Measurements from ENCODE around the gene ATP8A2.
"Not testable (repeated sequence)": the region's sequence is repeated elsewhere in the genome, so short reads cannot be mapped to it uniquely, and the experiment has no call there.

ATP8A2 gene

DNA sequence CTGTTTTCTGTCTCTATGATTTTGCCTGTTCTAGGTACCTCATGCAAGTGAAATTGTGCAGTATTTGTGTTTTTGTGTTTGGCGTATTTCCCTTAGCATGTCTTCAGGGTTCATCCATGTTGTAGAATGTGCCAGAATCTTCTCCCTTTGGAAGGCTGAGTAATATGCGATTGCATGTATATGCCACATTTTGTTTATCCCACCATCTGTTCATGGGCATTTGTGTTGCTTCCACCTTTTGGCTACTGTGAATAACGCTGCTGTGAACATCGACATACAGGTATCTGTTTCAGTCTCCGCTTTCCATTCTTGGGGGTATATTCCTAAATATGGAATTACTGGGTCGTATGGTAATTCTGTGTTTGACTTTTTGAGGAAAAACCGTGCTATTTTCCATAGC is 190.0 kb downstream of the ATP8A2 start:
- H2BK5ac ChIP-seq (ENCODE audit: low read depth, low read length, poor library complexity, severe bottlenecking), result no peak overlapping the region
- H2BK12ac ChIP-seq (ENCODE audit: low read length in 2 of 2), result no peak overlapping the region
- H2BK15ac ChIP-seq (ENCODE audit: low read depth, poor library complexity, severe bottlenecking), result no peak overlapping the region
- H3K4me2 ChIP-seq (ENCODE audit: low read length, poor library complexity, severe bottlenecking), result no peak overlapping the region
- WGBS, result 88% methylated on average over 6 of the region's 7 CpGs
- H3K4me3 ChIP-seq (ENCODE audit: insufficient read depth in 1 of 2, low read depth in 1 of 2, low read length in 2 of 2), result no peak overlapping the region
- H3K27ac ChIP-seq (ENCODE audit: low read length, poor library complexity, severe bottlenecking), result no peak overlapping the region
- no peaks in the 10 kb centered on the region for H3K9me3 ChIP-seq (ENCODE audit: control insufficient read depth, low read length)
- H3K27me3 ChIP-seq (ENCODE audit: control insufficient read depth in 1 of 2, insufficient read depth in 1 of 2, low read length in 2 of 2), result peaks cover 0 to 7% of the 10 kb centered on the region in 2 experiments
- no peak overlapping the region for H4K8ac ChIP-seq (ENCODE audit: low read length)
- no peak overlapping the region for H2BK120ac ChIP-seq (ENCODE audit: low read depth, low read length)
- H2AK5ac ChIP-seq (ENCODE audit: low read length, severe bottlenecking), result no peak overlapping the region
- DNase-seq, result no peak
- H4K91ac ChIP-seq (ENCODE audit: low read length), result no peak overlapping the region
- no peaks in the 10 kb centered on the region for H3K4me1 ChIP-seq (ENCODE audit: control insufficient read depth, insufficient read depth, low read depth, low read length)
- H3K14ac ChIP-seq (ENCODE audit: low read length in 2 of 2), result no peak overlapping the region
- no peak overlapping the region for H2AFZ ChIP-seq (ENCODE audit: low read depth, low read length)
- H3K79me1 ChIP-seq (replicated peaks; ENCODE audit: low read length, poor library complexity, severe bottlenecking), result no peaks in the 10 kb centered on the region
- peaks cover 0 to 3% of the 10 kb centered on the region in 2 experiments for H3K36me3 ChIP-seq (ENCODE audit: control insufficient read depth in 1 of 2, insufficient read depth in 2 of 2, low read depth in 1 of 2, low read length in 2 of 2)
- no peak overlapping the region for H3K18ac ChIP-seq (ENCODE audit: low read depth in 1 of 2, low read length in 2 of 2)
- no peak overlapping the region for H3K9ac ChIP-seq (ENCODE audit: low read length)
- no peak overlapping the region for H3K23ac ChIP-seq (ENCODE audit: low read length in 2 of 2)
- no peak overlapping the region for H3K4ac ChIP-seq (ENCODE audit: low read depth in 1 of 2, low read length in 2 of 2)

DNA sequence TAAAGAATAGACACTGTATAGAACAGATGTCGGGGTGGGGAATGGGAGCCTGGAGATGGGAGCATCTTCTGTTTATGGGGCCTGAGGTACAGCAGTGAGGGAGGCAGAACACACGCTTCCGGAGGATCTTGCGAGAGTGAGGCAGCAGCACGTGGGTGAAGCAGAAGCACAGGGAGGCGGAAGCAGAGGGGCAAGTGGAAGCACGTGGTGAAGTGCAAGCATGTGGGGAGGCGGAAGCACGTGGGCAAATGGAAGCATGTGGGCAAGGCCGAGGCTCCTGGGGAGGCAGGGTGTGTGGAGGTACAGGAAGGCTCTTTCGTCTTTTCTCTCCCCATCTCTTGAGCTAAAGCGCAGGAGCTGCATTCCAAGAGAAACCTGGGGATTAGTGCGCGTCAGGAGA is 198.4 kb downstream of the ATP8A2 start:
- no peaks in the 10 kb centered on the region for H3K9me3 ChIP-seq (ENCODE audit: control insufficient read depth, low read length)
- H2AK5ac ChIP-seq (ENCODE audit: low read length, severe bottlenecking), result no peak overlapping the region
- H2AFZ ChIP-seq (ENCODE audit: low read depth, low read length), result no peak overlapping the region
- no peak overlapping the region for H4K8ac ChIP-seq (ENCODE audit: low read length)
- no peak overlapping the region for H2BK120ac ChIP-seq (ENCODE audit: low read depth, low read length)
- no peak overlapping the region for H3K27ac ChIP-seq (ENCODE audit: low read length, poor library complexity, severe bottlenecking)
- no peak overlapping the region for H2BK12ac ChIP-seq (ENCODE audit: low read length in 2 of 2)
- no peak overlapping the region for H3K9ac ChIP-seq (ENCODE audit: low read length)
- H3K27me3 ChIP-seq (ENCODE audit: control insufficient read depth in 1 of 2, insufficient read depth in 1 of 2, low read length in 2 of 2), result peaks cover 0 to 30% of the 10 kb centered on the region in 2 experiments
- H3K4me3 ChIP-seq (ENCODE audit: insufficient read depth in 1 of 2, low read depth in 1 of 2, low read length in 2 of 2), result no peak overlapping the region
- no peak overlapping the region for H2BK5ac ChIP-seq (ENCODE audit: low read depth, low read length, poor library complexity, severe bottlenecking)
- 90% methylated on average over 14 of the region's 14 CpGs for WGBS
- H3K18ac ChIP-seq (ENCODE audit: low read depth in 1 of 2, low read length in 2 of 2), result no peak overlapping the region
- peaks cover 0 to 3% of the 10 kb centered on the region in 2 experiments for H3K36me3 ChIP-seq (ENCODE audit: control insufficient read depth in 1 of 2, insufficient read depth in 2 of 2, low read depth in 1 of 2, low read length in 2 of 2)
- no peak overlapping the region for H3K4me2 ChIP-seq (ENCODE audit: low read length, poor library complexity, severe bottlenecking)
- no peak overlapping the region for H3K14ac ChIP-seq (ENCODE audit: low read length in 2 of 2)
- no peak for DNase-seq
- no peak overlapping the region for H3K23ac ChIP-seq (ENCODE audit: low read length in 2 of 2)
- H3K4ac ChIP-seq (ENCODE audit: low read depth in 1 of 2, low read length in 2 of 2), result no peak overlapping the region
- H3K4me1 ChIP-seq (ENCODE audit: control insufficient read depth, insufficient read depth, low read depth, low read length), result no peaks in the 10 kb centered on the region
- no peaks in the 10 kb centered on the region for H3K79me1 ChIP-seq (replicated peaks; ENCODE audit: low read length, poor library complexity, severe bottlenecking)
- no peak overlapping the region for H4K91ac ChIP-seq (ENCODE audit: low read length)
- no peak overlapping the region for H2BK15ac ChIP-seq (ENCODE audit: low read depth, poor library complexity, severe bottlenecking)

DNA sequence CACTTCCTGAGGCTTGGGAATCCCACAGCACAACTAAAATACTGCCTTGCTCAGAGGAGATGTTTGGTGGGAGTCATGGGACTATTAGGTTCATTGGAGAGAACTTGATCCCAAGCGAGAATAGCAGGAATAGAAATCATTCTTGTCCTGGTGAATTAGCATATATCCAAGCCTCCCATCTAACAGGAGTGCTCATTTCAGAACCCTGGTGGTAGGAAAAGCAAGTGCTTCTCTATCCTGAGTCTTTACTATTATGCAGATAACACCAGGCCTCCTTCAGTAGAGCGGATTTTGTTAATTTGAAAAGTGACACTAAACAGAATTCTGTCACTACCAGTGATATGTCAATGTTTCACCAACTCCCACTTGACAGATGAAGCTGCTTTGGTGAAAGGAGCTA is 199.5 kb downstream of the ATP8A2 start:
- Histone ChIP-seq H2AK5ac (ENCODE audit: low read length, severe bottlenecking) (no peak overlapping the region), H2AFZ (ENCODE audit: low read depth, low read length) (no peak overlapping the region), H2BK12ac (ENCODE audit: low read length in 2 of 2) (no peak overlapping the region), H4K91ac (ENCODE audit: low read length) (no peak overlapping the region), H3K36me3 (ENCODE audit: control insufficient read depth in 1 of 2, insufficient read depth in 2 of 2, low read depth in 1 of 2, low read length in 2 of 2) (peaks cover 0 to 3% of the 10 kb centered on the region in 2 experiments), H3K14ac (ENCODE audit: low read length in 2 of 2) (no peak overlapping the region), H3K27me3 (ENCODE audit: control insufficient read depth in 1 of 2, insufficient read depth in 1 of 2, low read length in 2 of 2) (peaks cover 0 to 34% of the 10 kb centered on the region in 2 experiments), H3K4me1 (ENCODE audit: control insufficient read depth, insufficient read depth, low read depth, low read length) (peaks cover 2% of the 10 kb centered on the region), H3K79me1 (replicated peaks; ENCODE audit: low read length, poor library complexity, severe bottlenecking) (no peaks in the 10 kb centered on the region), H3K4ac (ENCODE audit: low read depth in 1 of 2, low read length in 2 of 2) (no peak overlapping the region), H3K23ac (ENCODE audit: low read length in 2 of 2) (no peak overlapping the region), H2BK15ac (ENCODE audit: low read depth, poor library complexity, severe bottlenecking) (no peak overlapping the region), H3K18ac (ENCODE audit: low read depth in 1 of 2, low read length in 2 of 2) (no peak overlapping the region), H3K4me2 (ENCODE audit: low read length, poor library complexity, severe bottlenecking) (no peak overlapping the region), H4K8ac (ENCODE audit: low read length) (no peak overlapping the region), H2BK120ac (ENCODE audit: low read depth, low read length) (no peak overlapping the region), H3K9me3 (ENCODE audit: control insufficient read depth, low read length) (no peaks in the 10 kb centered on the region), H3K9ac (ENCODE audit: low read length) (no peak overlapping the region), H3K4me3 (ENCODE audit: insufficient read depth in 1 of 2, low read depth in 1 of 2, low read length in 2 of 2) (no peak overlapping the region), H3K27ac (ENCODE audit: low read length, poor library complexity, severe bottlenecking) (no peak overlapping the region), H2BK5ac (ENCODE audit: low read depth, low read length, poor library complexity, severe bottlenecking) (no peak overlapping the region)
- no peak for DNase-seq
- 100% methylated on average over 1 of the region's 2 CpGs for WGBS

DNA sequence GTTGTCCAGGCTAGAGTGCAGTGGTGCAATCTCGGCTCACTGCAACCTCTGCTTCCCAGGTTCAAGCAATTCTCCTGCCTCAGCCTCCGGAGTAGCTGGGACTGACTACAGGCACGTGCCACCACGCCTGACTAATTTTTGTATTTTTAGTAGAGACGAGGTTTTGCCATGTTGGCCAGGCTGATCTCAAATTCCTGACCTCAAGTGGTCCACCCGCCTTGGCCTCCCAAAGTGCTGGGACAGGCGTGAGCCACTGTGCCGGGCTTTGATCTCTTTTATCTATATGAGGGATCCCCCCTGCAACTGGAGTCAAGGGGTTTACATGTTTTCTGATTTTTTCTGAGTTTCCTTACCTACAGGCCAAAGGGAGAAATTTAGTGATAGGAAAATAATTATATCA is 200.4 kb downstream of the ATP8A2 start:
- H2AK5ac ChIP-seq (ENCODE audit: low read length, severe bottlenecking); H3K14ac ChIP-seq (ENCODE audit: low read length in 2 of 2); H2AFZ ChIP-seq (ENCODE audit: low read depth, low read length); H3K18ac ChIP-seq (ENCODE audit: low read depth in 1 of 2, low read length in 2 of 2); H3K4ac ChIP-seq (ENCODE audit: low read depth in 1 of 2, low read length in 2 of 2); H2BK120ac ChIP-seq (ENCODE audit: low read depth, low read length); H3K9me3 ChIP-seq (ENCODE audit: control insufficient read depth, low read length); H3K4me3 ChIP-seq (ENCODE audit: insufficient read depth in 1 of 2, low read depth in 1 of 2, low read length in 2 of 2); H3K4me1 ChIP-seq (ENCODE audit: control insufficient read depth, insufficient read depth, low read depth, low read length); H2BK15ac ChIP-seq (ENCODE audit: low read depth, poor library complexity, severe bottlenecking); H3K23ac ChIP-seq (ENCODE audit: low read length in 2 of 2); H3K79me1 ChIP-seq (replicated peaks; ENCODE audit: low read length, poor library complexity, severe bottlenecking); H2BK5ac ChIP-seq (ENCODE audit: low read depth, low read length, poor library complexity, severe bottlenecking); H4K91ac ChIP-seq (ENCODE audit: low read length); H3K4me2 ChIP-seq (ENCODE audit: low read length, poor library complexity, severe bottlenecking); H3K27ac ChIP-seq (ENCODE audit: low read length, poor library complexity, severe bottlenecking); H3K9ac ChIP-seq (ENCODE audit: low read length); H3K36me3 ChIP-seq (ENCODE audit: control insufficient read depth in 1 of 2, insufficient read depth in 2 of 2, low read depth in 1 of 2, low read length in 2 of 2); DNase-seq; H4K8ac ChIP-seq (ENCODE audit: low read length); H2BK12ac ChIP-seq (ENCODE audit: low read length in 2 of 2): not testable (repeated sequence)
- WGBS, result 82% methylated on average over 8 of the region's 8 CpGs
- peaks cover 0 to 43% of the 10 kb centered on the region in 2 experiments for H3K27me3 ChIP-seq (ENCODE audit: control insufficient read depth in 1 of 2, insufficient read depth in 1 of 2, low read length in 2 of 2)
